Thymus (tissue), 11 donors: ENCODE results near the gene REV3L. TPM values are rescaled to one million over a fixed set of nuclear protein-coding genes. Genes with fewer than 3 reads are reported as not detected.

ENCODE experiments used
- DNase-seq, 9 donors: peaks; one replicate each; pipeline ENCODE4 v3.0.0-alpha.2; 2013; ENCODE audit warnings: low spot score in 9 of 9, low read depth in 6 of 9, missing footprints in 1 of 9
- H3K27ac ChIP-seq, 2 donors: one replicate each; pipeline ENCODE4 v1.5.1; 2013; ENCODE audit warnings: control low read depth in 1 of 2, low read depth in 1 of 2, low read length in 1 of 2, mild to moderate bottlenecking in 1 of 2, moderate library complexity in 1 of 2
- H3K27me3 ChIP-seq, 2 donors: one replicate each; pipeline ENCODE4 v1.5.1; 2013; ENCODE audit warnings: low read length in 1 of 2; ENCODE audit not compliant: control insufficient read depth in 2 of 2, insufficient read depth in 1 of 2
- H3K36me3 ChIP-seq, 2 donors: one replicate each; pipeline ENCODE4 v1.5.1; 2013; ENCODE audit warnings: low read length in 1 of 2, mild to moderate bottlenecking in 1 of 2, moderate library complexity in 1 of 2; ENCODE audit not compliant: control insufficient read depth in 2 of 2, insufficient read depth in 2 of 2
- H3K4me1 ChIP-seq, 2 donors: one replicate each; pipeline ENCODE4 v1.5.1; 2013; ENCODE audit warnings: low read length in 2 of 2; ENCODE audit not compliant: control insufficient read depth in 2 of 2, insufficient read depth in 2 of 2
- H3K4me3 ChIP-seq, 2 donors: one replicate each; pipeline ENCODE4 v1.5.1; 2013; ENCODE audit warnings: low read length in 2 of 2, control low read depth in 1 of 2, mild to moderate bottlenecking in 1 of 2
- H3K9me3 ChIP-seq, 2 donors: one replicate each; pipeline ENCODE4 v1.5.1; 2013; ENCODE audit warnings: low read length in 1 of 2, mild to moderate bottlenecking in 1 of 2; ENCODE audit not compliant: control insufficient read depth in 2 of 2, insufficient read depth in 1 of 2
- WGBS: extraction: QIAGEN DNeasy Blood & Tissue Kit; methylation state at CpG from one replicate; pipeline ENCODE4 v1.1.7; 2013; 5-methylcytosine and 5-hydroxymethylcytosine counted together
- polyA plus RNA-seq: library from polyadenylated mRNA; stranded (reverse); fragments of 200-250 nt; gene quantifications from one replicate; pipeline ENCODE4 v1.2.3, GENCODE V29; 2013
- total RNA-seq: library from RNA; stranded (reverse); fragments of 120-200 nt; gene quantifications from one replicate; pipeline ENCODE4 v1.2.4, GENCODE V29; 2013
- donor health status: healthy.

The REV3L gene
- total and polyA plus RNA-seq, 2 donors = 21.2 to 29.4 TPM

GRCh38 chr6:111280445-111280955 lies 202.5 kb downstream of the REV3L start:
- Histone ChIP-seq H3K9me3 (peaks cover 0 to under 1% of the 10 kb centered on the region in 2 donors), H3K4me1 (no peaks in the 10 kb centered on the region), H3K36me3 (peaks cover 20 to 42% of the 10 kb centered on the region in 2 donors), H3K4me3 (no peak overlapping the region), H3K27me3 (no peaks in the 10 kb centered on the region), H3K27ac (no peak overlapping the region)
- no peak for DNase-seq
- 97% methylated on average over 4 of the region's 4 CpGs for WGBS

DNA sequence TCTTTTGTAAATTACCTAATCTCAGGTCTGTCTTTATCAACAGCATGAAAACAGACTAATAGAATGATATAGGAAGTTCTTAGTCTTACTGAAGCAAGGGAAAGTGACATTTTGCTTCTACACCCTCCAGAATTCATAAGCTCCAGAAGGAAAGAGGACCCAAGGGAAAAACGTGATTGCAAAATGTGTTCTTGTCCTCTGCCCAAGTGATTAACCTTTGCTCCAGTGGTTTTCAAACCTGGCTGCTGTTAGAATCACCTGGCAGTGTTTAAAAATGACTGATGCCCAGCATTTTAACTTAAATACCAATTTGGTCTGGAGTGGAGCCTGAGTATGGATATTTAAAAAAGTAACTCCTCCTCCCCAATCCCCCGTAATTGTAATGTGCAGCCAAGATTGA lies 204.3 kb downstream of the REV3L start:
- peaks cover 27 to 48% of the 10 kb centered on the region in 2 donors for H3K36me3 ChIP-seq
- H3K27me3 ChIP-seq = no peaks in the 10 kb centered on the region
- DNase-seq = no peak
- H3K9me3 ChIP-seq = peaks cover 0 to 10% of the 10 kb centered on the region in 2 donors
- H3K4me3 ChIP-seq = no peak overlapping the region
- no peaks in the 10 kb centered on the region for H3K4me1 ChIP-seq
- WGBS = 98% methylated on average over 2 of the region's 2 CpGs
- no peak overlapping the region for H3K27ac ChIP-seq

DNA sequence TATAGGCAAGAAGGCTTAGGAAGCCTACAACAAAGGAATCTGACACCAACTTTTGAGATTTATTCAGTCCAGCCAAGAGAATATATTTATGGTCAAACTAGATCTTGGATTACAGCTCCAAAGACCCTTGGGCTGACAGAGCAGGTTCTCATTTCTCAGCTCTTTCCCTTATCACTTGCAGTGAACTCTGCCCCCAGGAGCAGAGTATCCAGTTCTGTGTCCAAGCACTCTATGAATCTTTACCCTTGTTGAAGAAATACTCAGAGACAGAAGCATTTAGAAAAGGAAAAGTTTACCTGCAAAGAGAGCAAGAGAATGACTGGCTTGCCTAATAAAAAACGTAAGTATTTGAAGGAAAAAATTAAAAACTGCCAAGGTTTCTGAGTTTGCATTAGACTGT lies 205.2 kb downstream of the REV3L start:
- Histone ChIP-seq H3K9me3 (peaks cover 0 to 14% of the 10 kb centered on the region in 2 donors), H3K4me1 (no peaks in the 10 kb centered on the region), H3K27me3 (no peaks in the 10 kb centered on the region), H3K27ac (no peak overlapping the region), H3K36me3 (peaks cover 19 to 44% of the 10 kb centered on the region in 2 donors), H3K4me3 (no peak overlapping the region)
- no peak for DNase-seq
- 98% methylated on average over 1 of the region's 1 CpG for WGBS

GRCh38 chr6:111276736-111277135 lies 206.3 kb downstream of the REV3L start:
- 99% methylated on average over 3 of the region's 3 CpGs for WGBS
- no peak overlapping the region for H3K27ac ChIP-seq
- H3K27me3 ChIP-seq = no peaks in the 10 kb centered on the region
- H3K4me3 ChIP-seq = no peak overlapping the region
- peaks cover 19 to 40% of the 10 kb centered on the region in 2 donors for H3K36me3 ChIP-seq
- H3K4me1 ChIP-seq = no peaks in the 10 kb centered on the region
- H3K9me3 ChIP-seq = peaks cover 0 to 14% of the 10 kb centered on the region in 2 donors
- no peak for DNase-seq

DNA sequence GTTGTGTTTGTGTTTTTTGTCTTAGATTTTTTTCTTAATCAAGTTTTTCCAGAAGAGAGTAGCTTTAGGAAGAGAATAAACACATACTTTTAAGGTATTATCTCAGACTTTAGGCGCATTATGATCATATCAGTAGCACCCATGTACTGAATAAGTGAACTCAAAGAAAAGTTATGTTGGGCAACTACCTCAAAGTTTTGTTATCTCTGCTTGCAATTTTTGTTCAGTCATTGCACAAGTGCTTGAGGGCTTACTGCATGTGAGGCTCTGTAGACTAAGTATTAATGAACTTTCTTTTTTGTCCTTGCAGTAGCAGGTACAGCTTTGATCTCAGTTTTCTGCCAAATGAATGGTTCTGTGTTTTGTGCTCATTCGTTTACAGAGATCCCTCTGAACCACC lies 206.7 kb downstream of the REV3L start:
- no peak for DNase-seq
- 98% methylated on average over 2 of the region's 2 CpGs for WGBS
- no peak overlapping the region for H3K27ac ChIP-seq
- H3K4me1 ChIP-seq = no peaks in the 10 kb centered on the region
- no peak overlapping the region for H3K4me3 ChIP-seq
- H3K36me3 ChIP-seq = peaks cover 19 to 40% of the 10 kb centered on the region in 2 donors
- no peaks in the 10 kb centered on the region for H3K27me3 ChIP-seq
- peaks cover 0 to 14% of the 10 kb centered on the region in 2 donors for H3K9me3 ChIP-seq

GRCh38 chr6:111274593-111275217 lies 208.3 kb downstream of the REV3L start:
- no peak for DNase-seq
- Histone ChIP-seq H3K9me3 (peaks cover 0 to 14% of the 10 kb centered on the region in 2 donors), H3K36me3 (peaks cover 25 to 40% of the 10 kb centered on the region in 2 donors), H3K4me1 (no peaks in the 10 kb centered on the region), H3K27ac (no peak overlapping the region), H3K4me3 (no peak overlapping the region), H3K27me3 (no peaks in the 10 kb centered on the region)
- 98% methylated on average over 3 of the region's 3 CpGs for WGBS

- Histone ChIP-seq H3K27me3 (no peaks in the 10 kb centered on the region), H3K4me1 (no peaks in the 10 kb centered on the region), H3K4me3 (no peak overlapping the region), H3K27ac (no peak overlapping the region), H3K36me3 (peaks cover 16 to 26% of the 10 kb centered on the region in 2 donors), H3K9me3 (peaks cover 0 to 9% of the 10 kb centered on the region in 2 donors)
- WGBS = 98% methylated on average over 4 of the region's 4 CpGs
- no peak for DNase-seq
Observed at GRCh38 chr6:111270121-111270520, 212.9 kb downstream of the REV3L start.

- Histone ChIP-seq H3K27ac (no peak overlapping the region), H3K36me3 (peaks cover 12 to 25% of the 10 kb centered on the region in 2 donors), H3K4me3 (no peak overlapping the region), H3K27me3 (no peaks in the 10 kb centered on the region), H3K4me1 (no peaks in the 10 kb centered on the region), H3K9me3 (peaks cover 0 to 6% of the 10 kb centered on the region in 2 donors)
- WGBS = 98% methylated on average over 1 of the region's 1 CpG
- DNase-seq = no peak
Observed at GRCh38 chr6:111269401-111269970, 213.5 kb downstream of the REV3L start.

DNA sequence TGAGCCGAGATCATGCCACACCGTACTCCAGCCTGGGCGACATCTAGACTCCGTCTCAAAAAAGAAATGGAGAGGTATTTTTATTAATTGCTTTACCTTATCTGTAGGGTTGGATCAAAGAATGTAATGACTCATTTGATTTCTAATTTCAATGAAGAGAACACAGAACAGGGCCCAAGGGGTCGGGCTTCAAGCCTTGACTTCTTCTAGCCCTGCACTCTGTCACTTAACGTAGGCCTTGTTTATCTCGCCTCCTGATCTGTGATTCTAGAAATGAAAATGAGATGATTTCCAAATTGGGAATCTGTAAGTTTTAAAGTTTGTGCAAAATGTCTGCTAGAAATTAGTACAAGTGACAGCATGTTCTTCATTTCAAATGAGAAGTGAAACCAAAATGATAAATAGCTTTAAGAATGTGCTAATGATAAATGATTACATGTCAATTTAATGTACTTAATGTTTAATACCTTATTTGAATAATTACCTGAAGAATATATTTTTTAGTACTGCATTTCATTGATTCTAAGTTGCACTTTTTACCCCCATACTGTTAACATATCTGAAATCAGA lies 215.2 kb downstream of the REV3L start:
- Histone ChIP-seq H3K36me3 (peaks cover 17 to 32% of the 10 kb centered on the region in 2 donors), H3K4me3 (no peak overlapping the region), H3K27ac (no peak overlapping the region), H3K27me3 (no peaks in the 10 kb centered on the region), H3K4me1 (no peaks in the 10 kb centered on the region), H3K9me3 (no peaks in the 10 kb centered on the region)
- no peak for DNase-seq
- 96% methylated on average over 7 of the region's 7 CpGs for WGBS
